HepG2 (cell line): Measurements from ENCODE around the gene HYAL2. TPM values are rescaled to one million over a fixed set of nuclear protein-coding genes. Genes with fewer than 3 reads are reported as not detected.

Experiments used
- ATAC-seq: fragments of 200-7000 bp; cut with Tn5 transposase; 3 replicates; pipeline ENCODE4 v1.9.1; 2020; ENCODE audit warnings: mild to moderate bottlenecking, moderate library complexity
- BruUV-seq: library from RNA; stranded (reverse); fragments of 400-500 nt; replicated peaks from 2 replicates; lab custom pipeline; 2021; lab: Mats Ljungman, UMichigan
- CTCF ChIA-PET: fragments of 300-600 bp; formaldehyde crosslinking; extraction: SDS; loops from one replicate; lab custom pipeline; 2021; ENCODE audit warnings: low total read pairs, inconsistent platforms, low intra/inter-chr PET ratio; lab: Yijun Ruan, JAX
- POLR2A ChIA-PET: fragments of 350-600 bp; sonication (Branson Sonifier 250); formaldehyde crosslinking; loops from one replicate; lab custom pipeline; 2020; ENCODE audit warnings: antibody characterized with exemption, inconsistent platforms; lab: Yijun Ruan, JAX
- DNase-seq: peaks from one replicate; pipeline ENCODE4 v3.0.0-alpha.2; 2015; ENCODE audit warnings: low spot score
- FAIRE-seq: peaks from 3 replicates; lab custom pipeline; 2011; peaks lifted over from hg19 to GRCh38; lab: Jason Lieb, UNC
- H2AFZ ChIP-seq: one replicate; pipeline ENCODE4 v1.6.1; 2011; ENCODE audit warnings: low read length, inconsistent platforms
- H3K27ac ChIP-seq: fragments of 300-600 bp; 3 replicates; pipeline ENCODE4 v1.8.0; 2011; ENCODE audit warnings: mixed run types, mild to moderate bottlenecking, mixed read lengths, low read length, inconsistent platforms; ENCODE audit not compliant: insufficient read depth; ENCODE audit errors: extremely low read length
- H3K27me3 ChIP-seq, 2 experiments: fragments of 200-600 bp in 1 of 2; 2 replicates in 1 of 2; 3 replicates in 1 of 2; pipeline versions ENCODE4 v1.6.0 to v1.8.0; 2011; ENCODE audit warnings: low read length in 2 of 2, mild to moderate bottlenecking in 2 of 2, moderate library complexity in 2 of 2, inconsistent platforms in 1 of 2; ENCODE audit not compliant: insufficient read depth in 2 of 2, control insufficient read depth in 1 of 2
- H3K36me3 ChIP-seq, 2 experiments: fragments of 200-600 bp in 1 of 2; replicated peaks in 1 of 2; 2 replicates in 1 of 2; 3 replicates in 1 of 2; pipeline versions ENCODE4 v1.5.1 to v1.8.0; 2011; ENCODE audit warnings: low read length in 2 of 2, inconsistent platforms in 1 of 2; ENCODE audit not compliant: insufficient read depth in 2 of 2, control insufficient read depth in 1 of 2
- H3K4me1 ChIP-seq: 2 replicates; pipeline ENCODE4 v1.5.1; 2012; ENCODE audit warnings: low read length, inconsistent platforms; ENCODE audit not compliant: insufficient read depth
- H3K4me2 ChIP-seq: 2 replicates; pipeline ENCODE4 v1.6.0; 2011; ENCODE audit warnings: low read depth, low read length, inconsistent platforms
- H3K4me3 ChIP-seq, 3 experiments: fragments of 200-600 bp in 1 of 3; sonication (generic), shearing (Covaris generic) in 1 of 3; replicated peaks in 1 of 3; 2 replicates each; pipeline ENCODE4 v1.5.1; 2011 to 2016; ENCODE audit warnings: low read length in 3 of 3, inconsistent platforms in 2 of 3, low read depth in 2 of 3, mild to moderate bottlenecking in 2 of 3, control low read depth in 1 of 3, mixed read lengths in 1 of 3; ENCODE audit not compliant: insufficient read depth in 1 of 3
- H3K79me2 ChIP-seq: one replicate; pipeline ENCODE4 v1.6.1; 2011; ENCODE audit warnings: low read length, inconsistent platforms; ENCODE audit not compliant: insufficient read depth
- H3K9ac ChIP-seq: 2 replicates; pipeline ENCODE4 v1.6.0; 2011; ENCODE audit warnings: mild to moderate bottlenecking, low read depth, low read length, inconsistent platforms; ENCODE audit not compliant: insufficient read depth
- H3K9me3 ChIP-seq: 2 replicates; pipeline ENCODE4 v1.5.1; 2012; ENCODE audit warnings: mild to moderate bottlenecking, low read length
- H4K20me1 ChIP-seq: 2 replicates; pipeline ENCODE4 v1.6.0; 2011; ENCODE audit warnings: inconsistent platforms, mild to moderate bottlenecking, low read length, moderate library complexity; ENCODE audit not compliant: insufficient read depth
- AGO2 ChIP-seq: fragments of 200-400 bp; formaldehyde crosslinking; optimal IDR thresholded peaks from 2 replicates; pipeline ENCODE3; 2017; ENCODE audit warnings: mild to moderate bottlenecking, low read depth, low read length, moderate library complexity
- IRX3 ChIP-seq: sonication (generic); formaldehyde crosslinking; IDR thresholded peaks from 2 replicates; pipeline ENCODE4 v1.8.1; 2023; ENCODE audit warnings: mild to moderate bottlenecking, low read depth, missing genetic modification reagents, borderline replicate concordance
- POLR2AphosphoS5 ChIP-seq: IDR thresholded peaks from 2 replicates; pipeline ENCODE4 v1.6.1; 2012; ENCODE audit warnings: low read depth, low read length
- RBFOX2 ChIP-seq: fragments of 200-400 bp; formaldehyde crosslinking; IDR thresholded peaks from 2 replicates; pipeline ENCODE4 v1.6.1; 2017; ENCODE audit warnings: low read depth, mild to moderate bottlenecking, low read length
- ZC3H13 ChIP-seq: sonication (generic); formaldehyde crosslinking; IDR thresholded peaks from 2 replicates; pipeline ENCODE4 v1.8.1; 2023; ENCODE audit warnings: mild to moderate bottlenecking, missing genetic modification reagents, moderate library complexity
- ZNF225 ChIP-seq: sonication (generic); formaldehyde crosslinking; IDR thresholded peaks from 2 replicates; pipeline ENCODE4 v1.4.0; 2020; ENCODE audit warnings: mild to moderate bottlenecking, missing genetic modification reagents
- ZNF33A ChIP-seq: sonication (generic); formaldehyde crosslinking; IDR thresholded peaks from 2 replicates; pipeline ENCODE4 v1.5.1; 2020; ENCODE audit warnings: missing genetic modification reagents, mild to moderate bottlenecking, moderate library complexity, borderline replicate concordance
- ZNF343 ChIP-seq: sonication (generic); formaldehyde crosslinking; IDR thresholded peaks from 2 replicates; pipeline ENCODE4 v1.4.0; 2020; ENCODE audit warnings: mild to moderate bottlenecking, missing genetic modification reagents
- WGBS: methylation state at CpG from one replicate; pipeline ENCODE4 v1.1.6; 2017; ENCODE audit warnings: low lambda C conversion rate; 5-methylcytosine and 5-hydroxymethylcytosine counted together
- in situ Hi-C: cut with HindIII; loops from 2 replicates; pipeline ENCODE4 v1.10.0; 2017; ENCODE audit warnings: low pct_unique_long_range_greater_than_20kb; ENCODE audit not compliant: extremely low pct_ligation_motif_present
- intact Hi-C: fragments of 100-400 bp; cut with micrococcal nuclease; formaldehyde crosslinking; loops from one replicate; pipeline ENCODE4 v1.10.0; 2022; ENCODE audit not compliant: unreplicated experiment
- polyA plus RNA-seq, 8 experiments: library from polyadenylated mRNA; depleted of rRNA in 3 of 8; stranded (reverse) in 7 of 8; unstranded in 1 of 8; fragments of >200 nt; fragmentation: Illumina TruSeq in 4 of 8; extraction: Trizol in 4 of 8; gene quantifications; 2 replicates each; pipeline versions ENCODE4 v1.2.1 to v1.2.3, GENCODE V29; 2011 to 2016; ENCODE audit warnings: low read depth in 4 of 8, missing spikeins in 1 of 8, mixed read lengths in 1 of 8; ENCODE audit not compliant: insufficient read depth in 1 of 8
- total RNA-seq, 5 experiments: library from RNA; depleted of rRNA; stranded (reverse); fragments of >200 nt; fragmentation: Illumina TruSeq; extraction: Trizol; gene quantifications; 2 replicates each; pipeline ENCODE4 v1.2.3, GENCODE V29; 2016; ENCODE audit warnings: low read depth in 1 of 5
- TF ChIP-seq, protein P1 (sequence below): sonication (generic); formaldehyde crosslinking; IDR thresholded peaks from 2 replicates; pipeline ENCODE4 v1.5.1; 2020; ENCODE audit warnings: mild to moderate bottlenecking, missing genetic modification reagents, moderate library complexity
- TF ChIP-seq, protein P2 (sequence below): IDR thresholded peaks from 2 replicates; pipeline ENCODE4 v1.6.1; 2018; ENCODE audit warnings: missing genetic modification reagents

The HYAL2 gene
- total and polyA plus RNA-seq, 2 of the 13 experiments (the other 11 are each of a cell fraction or from before 2014, with no cell fraction given): 76.2 to 102 TPM

- Histone ChIP-seq H3K27ac (no peak overlapping the region), H2AFZ (no peak overlapping the region), H3K4me3 (no peak overlapping the region), H3K36me3 (peaks cover 13 to 36% of the 10 kb centered on the region in 2 experiments), H3K9ac (no peak overlapping the region), H3K4me1 (peaks cover 61% of the 10 kb centered on the region), H3K4me2 (no peak overlapping the region), H3K27me3 (no peaks in the 10 kb centered on the region), H3K9me3 (no peaks in the 10 kb centered on the region), H3K79me2 (peaks cover 43% of the 10 kb centered on the region), H4K20me1 (peaks cover 25% of the 10 kb centered on the region)
- in situ Hi-C loops (no loop called here), intact Hi-C loops (no loop called here)
- TF ChIP-seq ZNF343: no peak
- TF ChIP-seq ZNF225: no peak
- TF ChIP-seq RBFOX2: peak; percentile 68
- TF ChIP-seq, protein P1, sequence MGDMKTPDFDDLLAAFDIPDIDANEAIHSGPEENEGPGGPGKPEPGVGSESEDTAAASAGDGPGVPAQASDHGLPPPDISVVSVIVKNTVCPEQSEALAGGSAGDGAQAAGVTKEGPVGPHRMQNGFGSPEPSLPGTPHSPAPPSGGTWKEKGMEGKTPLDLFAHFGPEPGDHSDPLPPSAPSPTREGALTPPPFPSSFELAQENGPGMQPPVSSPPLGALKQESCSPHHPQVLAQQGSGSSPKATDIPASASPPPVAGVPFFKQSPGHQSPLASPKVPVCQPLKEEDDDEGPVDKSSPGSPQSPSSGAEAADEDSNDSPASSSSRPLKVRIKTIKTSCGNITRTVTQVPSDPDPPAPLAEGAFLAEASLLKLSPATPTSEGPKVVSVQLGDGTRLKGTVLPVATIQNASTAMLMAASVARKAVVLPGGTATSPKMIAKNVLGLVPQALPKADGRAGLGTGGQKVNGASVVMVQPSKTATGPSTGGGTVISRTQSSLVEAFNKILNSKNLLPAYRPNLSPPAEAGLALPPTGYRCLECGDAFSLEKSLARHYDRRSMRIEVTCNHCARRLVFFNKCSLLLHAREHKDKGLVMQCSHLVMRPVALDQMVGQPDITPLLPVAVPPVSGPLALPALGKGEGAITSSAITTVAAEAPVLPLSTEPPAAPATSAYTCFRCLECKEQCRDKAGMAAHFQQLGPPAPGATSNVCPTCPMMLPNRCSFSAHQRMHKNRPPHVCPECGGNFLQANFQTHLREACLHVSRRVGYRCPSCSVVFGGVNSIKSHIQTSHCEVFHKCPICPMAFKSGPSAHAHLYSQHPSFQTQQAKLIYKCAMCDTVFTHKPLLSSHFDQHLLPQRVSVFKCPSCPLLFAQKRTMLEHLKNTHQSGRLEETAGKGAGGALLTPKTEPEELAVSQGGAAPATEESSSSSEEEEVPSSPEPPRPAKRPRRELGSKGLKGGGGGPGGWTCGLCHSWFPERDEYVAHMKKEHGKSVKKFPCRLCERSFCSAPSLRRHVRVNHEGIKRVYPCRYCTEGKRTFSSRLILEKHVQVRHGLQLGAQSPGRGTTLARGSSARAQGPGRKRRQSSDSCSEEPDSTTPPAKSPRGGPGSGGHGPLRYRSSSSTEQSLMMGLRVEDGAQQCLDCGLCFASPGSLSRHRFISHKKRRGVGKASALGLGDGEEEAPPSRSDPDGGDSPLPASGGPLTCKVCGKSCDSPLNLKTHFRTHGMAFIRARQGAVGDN (CRISPR knock-in tag): peak; percentile 17; the same call in 1 of the 2 replicates
- TF ChIP-seq AGO2: peak; percentile 93
- peak; percentile 65; the same call in 1 of the 2 replicates for TF ChIP-seq ZC3H13
- no peak for TF ChIP-seq POLR2AphosphoS5
- TF ChIP-seq, protein P2, sequence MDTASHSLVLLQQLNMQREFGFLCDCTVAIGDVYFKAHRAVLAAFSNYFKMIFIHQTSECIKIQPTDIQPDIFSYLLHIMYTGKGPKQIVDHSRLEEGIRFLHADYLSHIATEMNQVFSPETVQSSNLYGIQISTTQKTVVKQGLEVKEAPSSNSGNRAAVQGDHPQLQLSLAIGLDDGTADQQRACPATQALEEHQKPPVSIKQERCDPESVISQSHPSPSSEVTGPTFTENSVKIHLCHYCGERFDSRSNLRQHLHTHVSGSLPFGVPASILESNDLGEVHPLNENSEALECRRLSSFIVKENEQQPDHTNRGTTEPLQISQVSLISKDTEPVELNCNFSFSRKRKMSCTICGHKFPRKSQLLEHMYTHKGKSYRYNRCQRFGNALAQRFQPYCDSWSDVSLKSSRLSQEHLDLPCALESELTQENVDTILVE (CRISPR knock-in tag): no peak
- TF ChIP-seq ZNF33A (CRISPR knock-in tag): no peak
- no peak for TF ChIP-seq IRX3
- no peak for DNase-seq
- 97% methylated on average over 7 of the region's 12 CpGs for WGBS
- no peak for ATAC-seq
- ChIA-PET CTCF (no interaction called here), POLR2A (interaction anchor here (0.8 to 1.9 kb wide), 3 partner anchors 16 to 216 kb away, joined by 3 to 6 read pairs (median 3); partner anchors contain the start of gene HEMK1)
- no peak for FAIRE-seq
- no TSS peak for BruUV-seq
These were observed 30.9 kb upstream of the HYAL2 start for GRCh38 chr3:50353245-50354004.
